ENCODE measurements around the gene FGF19.

FGF19 gene

GRCh38 chr11:69654001-69654659 is 49.7 kb downstream of the FGF19 start:
- DNase-seq = no peak

- DNase-seq = no peak
Measured at GRCh38 chr11:69653406-69653960, 50.3 kb downstream of the FGF19 start.

GRCh38 chr11:69652999-69653398 is 50.8 kb downstream of the FGF19 start:
- no peak for DNase-seq

- DNase-seq = no peak
Measured at GRCh38 chr11:69651834-69652620, 51.8 kb downstream of the FGF19 start.

- DNase-seq = no peak
Measured at GRCh38 chr11:69650832-69651344, 52.9 kb downstream of the FGF19 start.

- no peak for DNase-seq
Measured at GRCh38 chr11:69650081-69650831, 53.6 kb downstream of the FGF19 start.

- DNase-seq = no peak
Measured at GRCh38 chr11:69649576-69649900, 54.3 kb downstream of the FGF19 start.

- no peak for DNase-seq
Measured at GRCh38 chr11:69648679-69649575, 54.9 kb downstream of the FGF19 start.
